Measurements from ENCODE around the gene BSN.

The BSN gene

GRCh38 chr3:49700014-49700413 is 145.7 kb downstream of the BSN start:
- no peak for DNase-seq

GRCh38 chr3:49700453-49701128 is 146.3 kb downstream of the BSN start:
- DNase-seq = no peak

- no peak for DNase-seq
Observed at GRCh38 chr3:49701388-49702077, 147.3 kb downstream of the BSN start.

- no peak for DNase-seq
Observed at GRCh38 chr3:49702672-49703071, 148.4 kb downstream of the BSN start.

GRCh38 chr3:49703443-49703927 is 149.2 kb downstream of the BSN start:
- peak; percentile 61 for DNase-seq

DNA sequence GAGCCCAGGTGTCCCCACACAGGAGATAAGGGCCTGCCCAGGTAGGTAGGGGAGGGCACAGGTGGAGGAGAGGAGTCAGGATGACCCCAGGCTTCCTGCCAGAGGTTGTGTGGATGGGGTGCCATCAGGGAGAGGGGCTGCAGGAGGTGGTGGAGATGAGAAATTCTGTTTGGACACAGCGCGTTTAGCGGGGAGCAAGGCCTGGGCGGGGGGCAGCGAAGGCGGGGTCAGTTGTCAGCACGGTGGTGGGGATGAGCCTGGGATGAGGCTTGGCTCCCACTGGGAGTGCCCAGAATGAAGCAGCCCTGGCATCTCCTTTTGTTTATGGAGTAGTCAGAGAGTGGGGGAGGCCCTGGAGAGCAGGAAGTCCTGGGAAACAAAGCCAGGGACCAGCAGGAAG is 149.7 kb downstream of the BSN start:
- DNase-seq = no peak

GRCh38 chr3:49704629-49705028 is 150.4 kb downstream of the BSN start:
- no peak for DNase-seq

DNA sequence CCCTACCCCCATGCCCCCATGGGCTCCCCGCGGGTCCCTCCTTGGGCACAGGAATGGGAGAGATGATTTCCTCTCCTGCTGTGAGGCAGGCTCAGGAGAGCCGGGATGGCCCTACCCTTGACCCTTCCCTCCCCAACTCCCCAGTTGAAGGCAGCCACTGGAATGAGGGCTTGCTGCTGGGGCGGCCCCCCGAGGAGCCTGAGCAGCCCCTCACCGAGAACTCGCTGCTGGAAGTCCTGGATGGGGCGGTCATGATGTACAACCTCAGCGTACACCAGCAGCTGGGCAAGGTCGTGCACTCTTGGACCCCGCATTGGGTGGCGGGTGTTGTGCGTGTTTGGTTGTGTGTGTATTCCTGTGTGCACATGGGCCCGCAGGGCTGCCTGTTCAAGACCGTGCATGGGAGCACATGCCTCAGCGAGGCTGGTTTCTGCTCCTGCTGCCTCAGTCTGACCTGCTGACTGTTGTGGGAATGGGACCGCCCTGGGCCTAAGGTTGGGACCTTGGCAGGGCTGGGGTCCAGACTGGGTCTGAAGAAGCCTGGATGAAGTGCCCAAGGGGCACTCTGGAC is 151.2 kb downstream of the BSN start:
- no peak for DNase-seq

DNA sequence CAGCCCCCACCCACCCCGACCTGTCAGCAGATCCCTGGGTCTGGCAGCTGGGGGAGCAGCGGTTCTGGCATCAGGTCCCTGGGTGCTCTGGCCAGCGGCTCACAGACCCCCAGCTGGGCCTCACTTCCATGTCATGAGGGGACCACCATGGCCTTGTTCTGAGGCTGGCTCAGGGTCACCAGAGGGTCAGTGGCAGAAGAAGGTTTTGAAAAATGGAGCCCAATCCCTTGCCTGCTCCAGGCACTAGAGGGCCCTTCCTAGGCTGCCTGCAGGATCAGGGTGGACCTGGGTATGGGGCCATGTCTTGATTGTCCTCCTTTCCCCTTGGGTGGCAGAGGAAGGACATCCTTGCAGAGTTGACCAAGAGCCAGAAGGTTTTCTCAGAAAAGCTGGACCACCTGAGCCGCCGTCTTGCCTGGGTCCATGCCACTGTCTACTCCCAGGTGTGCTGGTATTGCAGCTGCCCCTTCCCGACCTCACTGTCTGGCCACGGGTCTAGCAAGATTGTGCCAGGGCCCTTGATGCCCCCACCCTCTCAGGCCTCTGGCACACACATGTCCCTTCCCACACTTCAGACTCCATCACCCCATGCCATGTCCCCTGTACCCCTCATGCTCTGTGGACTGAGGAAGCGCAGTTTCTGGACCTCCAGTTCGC is 152.3 kb downstream of the BSN start:
- no peak for DNase-seq

GRCh38 chr3:49707113-49707480 is 152.8 kb downstream of the BSN start:
- no peak for DNase-seq

DNA sequence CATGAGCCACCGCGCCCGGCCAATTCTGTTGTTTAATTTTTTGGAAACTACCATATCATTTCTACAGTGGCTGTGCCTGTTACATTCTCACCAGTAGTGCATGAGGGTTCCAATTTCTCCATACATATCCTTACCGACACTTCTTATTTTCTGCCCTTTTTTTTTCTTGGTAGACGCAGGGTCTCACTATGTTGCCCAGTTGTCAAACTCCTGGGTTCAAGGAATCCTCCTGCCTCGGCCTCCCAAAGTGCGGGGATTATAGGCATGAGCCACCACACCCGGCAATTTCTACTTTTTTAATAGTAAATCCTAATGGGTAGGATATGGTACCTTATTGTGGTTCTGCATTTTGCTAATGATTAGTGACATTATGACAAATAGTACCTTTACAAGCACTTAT is 155.6 kb downstream of the BSN start:
- DNase-seq = no peak

DNA sequence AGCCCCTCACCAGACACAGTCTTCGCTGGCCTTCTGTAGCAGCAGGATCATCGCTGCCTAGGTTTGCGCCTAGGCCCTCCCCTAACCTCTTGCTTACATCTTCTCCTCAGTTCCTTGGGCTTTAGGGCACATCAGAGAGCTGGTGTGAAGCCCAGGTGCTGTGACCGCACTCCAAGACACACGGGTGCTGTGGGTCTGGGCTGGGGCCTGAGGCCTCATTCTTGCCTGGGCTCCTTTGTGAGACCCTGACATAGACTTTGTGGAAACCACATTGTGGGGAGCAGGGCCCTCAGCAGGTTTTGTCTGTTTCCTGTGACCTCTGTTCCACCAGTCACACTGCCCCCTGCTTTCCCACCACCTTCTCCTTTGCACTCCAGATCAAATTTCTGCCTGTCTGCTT is 157.2 kb downstream of the BSN start:
- no peak for DNase-seq

DNA sequence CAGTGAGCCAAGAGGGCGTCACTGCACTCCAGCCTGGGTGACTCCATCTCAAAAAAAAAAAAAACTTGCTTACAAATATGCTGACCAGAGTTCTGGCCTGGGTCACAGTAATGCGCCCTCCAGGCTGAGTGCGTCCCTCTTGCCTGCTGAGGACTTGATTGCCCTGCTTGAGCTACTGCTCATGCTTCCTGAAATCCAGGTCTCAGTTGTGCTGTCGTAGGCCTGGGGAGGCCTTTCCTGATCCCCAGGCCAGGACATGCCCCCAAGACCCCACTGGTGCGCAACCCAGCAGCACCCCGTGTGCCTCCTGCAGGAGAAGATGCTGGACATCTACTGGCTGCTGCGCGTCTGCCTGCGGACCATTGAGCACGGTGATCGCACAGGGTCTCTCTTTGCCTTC is 157.9 kb downstream of the BSN start:
- no peak for DNase-seq

DNA sequence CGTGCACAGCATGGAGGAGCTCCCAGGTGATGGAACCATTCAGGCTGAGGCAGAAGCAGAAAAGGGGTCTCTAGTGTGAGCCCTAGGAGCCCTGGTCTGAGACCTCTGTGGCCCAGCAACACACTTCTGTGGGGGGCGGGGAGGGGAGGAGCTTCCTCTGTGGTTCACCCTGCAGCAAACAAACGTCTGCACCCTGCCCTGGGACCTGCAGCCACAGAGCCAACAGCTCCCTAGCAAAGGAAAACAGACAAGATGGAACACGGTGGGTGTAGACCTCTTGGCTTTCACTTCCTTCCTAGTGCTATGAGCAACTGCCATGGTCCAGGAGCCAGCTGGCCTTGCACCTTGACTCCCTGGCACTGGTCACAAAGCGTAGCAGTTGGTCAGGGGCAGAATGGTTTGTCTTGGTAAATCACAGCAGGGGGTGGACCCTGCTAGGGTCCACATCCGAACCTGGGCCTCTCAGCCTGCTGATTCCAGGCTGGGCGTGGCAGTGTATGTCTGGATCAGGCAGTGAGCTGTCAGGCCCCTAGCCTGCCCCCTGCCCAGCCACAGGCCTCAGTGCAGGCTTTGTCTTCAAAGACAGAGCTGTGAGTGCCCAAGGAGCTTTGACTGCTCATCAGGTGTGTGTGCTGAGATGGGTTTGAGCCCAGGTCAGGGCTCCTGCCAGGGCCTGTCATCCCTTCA is 158.5 kb downstream of the BSN start:
- DNase-seq = no peak

GRCh38 chr3:49713336-49714105 is 159.2 kb downstream of the BSN start:
- no peak for DNase-seq

GRCh38 chr3:49714728-49715550 is 160.7 kb downstream of the BSN start:
- no peak for DNase-seq

DNA sequence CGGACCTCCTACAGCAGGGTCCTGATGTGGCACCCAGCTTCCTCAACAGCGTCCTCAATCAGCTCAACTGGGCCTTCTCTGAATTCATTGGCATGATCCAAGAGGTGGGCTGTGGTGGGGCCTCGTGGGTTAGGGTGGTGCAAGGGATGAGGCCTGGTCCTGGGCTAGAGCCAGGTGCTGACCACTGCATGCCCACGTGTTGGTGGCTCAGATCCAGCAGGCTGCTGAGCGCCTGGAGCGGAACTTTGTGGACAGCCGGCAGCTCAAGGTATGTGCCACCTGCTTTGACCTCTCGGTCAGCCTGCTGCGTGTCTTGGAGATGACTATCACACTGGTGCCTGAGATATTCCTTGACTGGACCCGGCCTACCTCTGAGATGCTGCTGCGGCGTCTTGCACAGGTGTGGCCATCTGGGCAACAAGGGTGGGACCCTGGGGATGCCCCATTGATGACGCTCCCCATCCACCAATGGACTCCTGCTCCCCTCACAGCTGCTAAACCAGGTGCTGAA is 161.4 kb downstream of the BSN start:
- no peak for DNase-seq

DNA sequence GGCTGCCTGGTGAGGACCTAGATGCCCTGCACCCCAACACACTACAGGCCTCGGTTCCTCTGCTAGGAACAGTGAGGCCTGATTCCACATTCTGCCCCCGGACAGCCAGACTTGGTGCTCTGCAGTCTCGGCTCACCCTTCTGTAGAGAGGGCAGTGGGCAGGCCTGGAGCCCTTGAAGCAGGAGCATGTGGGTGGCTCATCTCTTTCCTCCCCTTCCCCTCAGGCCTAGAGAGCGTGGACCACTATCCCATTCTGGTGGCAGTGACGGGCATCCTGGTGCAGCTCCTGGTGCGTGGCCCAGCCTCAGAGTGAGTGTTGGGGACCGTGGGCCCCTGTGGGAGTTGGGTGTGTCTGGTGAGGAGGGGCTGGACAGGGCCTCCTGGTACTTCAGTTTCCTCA is 161.9 kb downstream of the BSN start:
- DNase-seq = no peak

DNA sequence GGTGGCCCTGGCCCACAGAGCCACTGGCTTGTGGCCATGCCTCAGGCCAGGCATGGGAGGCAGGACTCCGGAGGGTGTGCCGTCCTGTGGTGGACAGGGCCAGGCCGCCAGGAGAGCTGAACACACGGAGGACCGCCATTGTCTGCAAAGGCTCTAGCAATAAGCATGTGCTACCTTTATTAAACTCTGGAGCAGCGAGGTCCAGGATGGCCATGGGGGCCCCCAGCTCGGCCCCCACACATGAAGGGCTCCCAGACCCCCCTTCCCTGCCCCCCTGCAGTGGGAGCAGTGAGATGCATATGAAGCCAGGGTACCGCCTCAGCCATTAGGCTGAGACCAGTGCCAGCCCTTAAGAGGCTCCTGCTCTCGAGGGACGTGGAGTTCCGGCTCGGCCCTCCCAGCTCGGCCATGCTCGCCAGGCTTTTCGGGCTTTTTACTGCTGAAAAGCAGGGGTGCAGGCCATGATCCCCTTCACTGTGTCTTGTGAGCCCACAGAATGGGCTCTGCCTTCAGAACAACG is 162.5 kb downstream of the BSN start:
- DNase-seq = no peak

- no peak for DNase-seq
Observed at GRCh38 chr3:49717211-49717958, 163.1 kb downstream of the BSN start.
